A549 treated with AZD2906 at 1 μM for 4 hours (cell line): ENCODE results near the gene PAIP1. TPM values are rescaled to one million over a fixed set of nuclear protein-coding genes. Genes with fewer than 3 reads are reported as not detected.

Experiments used
- total RNA-seq: library from RNA; stranded (reverse); fragments of 200-300 nt; extraction: Qiagen RNA extraction; gene quantifications from 5 replicates; pipeline ENCODE4 v1.2.3, GENCODE V29; 2022

Gene PAIP1
- total RNA-seq, result 98.7 to 108 TPM (median 100 TPM) in 5 replicates

DNA sequence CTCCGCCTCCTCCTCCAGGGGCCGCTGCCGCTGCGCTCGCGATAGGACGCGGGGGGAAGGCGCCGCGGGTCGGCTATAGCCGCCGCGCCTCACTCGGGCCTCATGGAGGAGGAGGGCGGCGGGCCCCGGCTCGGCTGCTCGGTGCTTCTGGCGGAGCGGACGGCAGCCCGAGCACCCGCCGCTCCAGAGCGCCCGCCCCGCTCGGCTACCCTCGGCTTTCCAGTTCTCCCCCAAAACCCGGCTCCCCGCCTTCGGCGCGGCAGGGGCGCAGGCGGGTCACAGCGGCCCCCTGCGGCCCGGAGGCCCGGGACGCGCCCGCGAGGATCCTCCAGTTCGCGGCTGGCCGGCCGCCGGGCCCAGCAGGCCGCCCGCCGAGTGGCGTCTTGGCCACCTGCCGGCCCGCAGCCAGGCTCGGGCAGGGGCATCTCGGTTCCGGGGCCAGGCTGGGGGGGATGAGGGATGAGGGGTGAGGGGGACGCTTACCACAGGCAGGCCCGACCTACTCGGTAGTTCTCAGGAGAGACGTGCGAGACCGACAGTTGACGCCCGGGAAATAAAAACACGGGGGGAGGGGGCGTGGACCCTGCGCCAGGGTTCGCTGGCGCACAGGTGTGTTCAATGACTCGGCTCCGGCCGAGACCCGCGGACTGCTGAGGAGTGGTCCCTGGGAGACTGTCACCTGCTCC, at the start of gene PAIP1:
Gene PAIP1 (minus strand): TSS at position 221 of the 686 bp plus-strand sequence. CDS start 231 bp downstream, outside the sequence.

DNA sequence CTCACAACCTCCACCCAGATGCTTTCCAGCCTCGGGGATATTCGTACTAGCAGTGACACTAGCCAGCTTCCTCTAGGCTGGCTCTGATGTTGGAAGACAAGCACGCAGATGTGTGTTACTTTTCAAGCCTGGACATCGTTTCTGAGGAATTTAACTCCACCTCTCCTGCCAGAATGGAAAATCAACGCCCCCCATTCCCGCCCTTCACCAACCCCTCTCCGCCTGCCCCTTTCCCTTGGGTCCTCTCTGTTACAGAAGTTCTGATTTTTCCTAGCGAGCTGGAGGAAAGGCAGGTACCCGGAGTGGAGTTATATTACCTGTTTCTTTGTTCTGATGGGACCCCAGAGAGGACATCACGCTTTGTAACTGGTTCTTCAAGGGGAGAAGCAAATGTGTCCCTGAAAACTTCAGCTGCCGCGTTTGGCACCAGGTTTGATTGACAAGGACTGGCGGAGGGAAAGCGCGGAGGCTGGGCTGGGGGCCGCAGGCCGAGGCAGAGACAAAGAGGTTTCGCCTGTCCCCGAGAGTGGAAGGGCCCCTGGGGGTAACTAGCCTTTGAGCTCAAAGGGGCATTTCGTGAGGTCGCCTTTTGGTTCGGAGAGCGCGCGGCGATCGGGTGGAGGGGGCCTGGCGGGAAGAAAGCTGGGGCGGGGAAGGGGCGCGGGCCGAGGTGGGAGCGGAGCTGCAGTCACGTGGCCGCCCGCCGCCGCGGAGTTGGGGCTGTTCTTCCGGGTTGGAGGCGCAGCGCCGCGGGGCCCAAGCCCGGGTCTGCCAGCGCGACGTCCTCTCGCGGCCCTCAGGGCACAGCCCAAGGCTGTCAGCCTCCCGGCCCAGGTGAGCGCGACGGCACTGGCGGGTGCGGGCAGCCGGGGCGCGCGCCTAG, 45.8 kb upstream of the PAIP1 start, which contains the start of gene NNT:
Gene NNT (plus strand): TSS at position 720 of the 883 bp plus-strand sequence. CDS start 6,016 bp downstream, outside the sequence.

DNA sequence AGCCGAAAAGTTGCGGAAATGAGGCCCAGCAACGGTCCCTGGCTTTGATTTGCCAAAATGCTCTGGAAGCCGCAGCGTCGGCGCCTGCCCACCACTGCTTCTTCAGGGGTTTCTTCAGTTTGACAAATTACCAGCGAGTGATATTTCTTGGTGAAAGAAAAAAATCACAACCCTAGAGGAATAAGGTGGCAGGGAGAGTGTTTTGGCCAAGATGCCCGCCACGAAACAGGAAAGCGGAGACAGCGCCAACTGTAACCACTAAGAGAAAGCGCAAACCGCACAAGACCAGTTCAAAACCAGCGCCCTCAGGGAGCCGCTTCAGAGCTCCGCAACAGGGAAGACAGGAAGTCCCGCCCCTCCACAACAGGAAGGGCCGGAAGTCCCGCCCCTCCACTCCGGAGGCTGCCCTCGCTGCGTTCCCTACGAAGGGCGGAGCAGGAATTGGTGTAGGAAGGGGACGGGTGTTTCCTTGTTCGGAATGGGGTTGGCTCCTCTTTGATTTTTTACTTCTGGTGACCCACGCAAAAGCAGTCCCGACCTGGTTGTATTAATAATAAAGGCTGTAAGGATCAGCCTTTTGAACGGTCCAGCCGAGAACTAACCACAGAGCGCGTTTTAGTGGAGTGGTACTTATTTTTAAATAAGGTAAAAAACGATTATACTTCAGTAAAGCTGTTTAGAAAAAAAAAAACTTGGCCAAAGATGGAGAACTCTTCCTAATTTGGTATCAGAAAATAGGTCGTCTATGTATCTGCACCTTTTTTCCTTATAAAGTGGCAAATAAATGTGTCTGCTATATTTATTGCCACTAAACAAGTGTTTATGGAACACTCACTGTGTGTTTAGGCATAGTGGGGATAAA, 41.8 kb downstream of the PAIP1 start, which contains the start of gene C5orf34:
Gene C5orf34 (minus strand): TSS at position 333 of the 862 bp plus-strand sequence. CDS start 5,809 bp downstream, outside the sequence.

GRCh38 chr5:43483298-43484105, 73.4 kb downstream of the PAIP1 start, which contains the start of gene TMEM267:
Gene TMEM267 (minus strand): TSS chr5:43483865. CDS start chr5:43453969, 29,896 bp downstream.

Other genes with a start within 250 kb of the PAIP1 start
- gene HMGCS1, start 243.7 kb downstream of the PAIP1 start, total RNA-seq, result 49.7 to 66.3 TPM (median 53.2 TPM) in 5 replicates
- 0.06 to 0.34 TPM (median 0.15 TPM) in 5 replicates for gene CCL28, start 144.7 kb downstream of the PAIP1 start, total RNA-seq
- gene TMEM267, start 73.2 kb downstream of the PAIP1 start, total RNA-seq, result 18.3 to 20.1 TPM (median 19.6 TPM) in 5 replicates
- gene C5orf34, start 41.9 kb downstream of the PAIP1 start, total RNA-seq, result 3.6 to 5.4 TPM (median 4.2 TPM) in 5 replicates
- gene NNT, start 46.1 kb upstream of the PAIP1 start, total RNA-seq, result 10.4 to 14.7 TPM (median 11.3 TPM) in 5 replicates